IMR-90 (cell line): ENCODE data around the gene GANC.

ENCODE experiments used
- BHLHE40 ChIP-seq: fragments of 150-350 bp; IDR thresholded peaks from 2 replicates; pipeline ENCODE4 v1.6.1; 2016; ENCODE audit warnings: mild to moderate bottlenecking, low read depth, low read length
- CEBPB ChIP-seq: IDR thresholded peaks from 2 replicates; pipeline ENCODE4 v1.6.1; 2012; ENCODE audit warnings: low read depth, low read length, improper control_type of control experiment
- CTCF ChIP-seq: conservative IDR thresholded peaks from 2 replicates; pipeline ENCODE4 v1.5.1; 2012; ENCODE audit warnings: mild to moderate bottlenecking, low read depth, low read length, improper control_type of control experiment
- ELK1 ChIP-seq: fragments of 150-350 bp; IDR thresholded peaks from 2 replicates; pipeline ENCODE4 v1.6.1; 2016; ENCODE audit warnings: low read depth, mild to moderate bottlenecking, low read length, moderate library complexity, borderline replicate concordance
- MAZ ChIP-seq: IDR thresholded peaks from 2 replicates; pipeline ENCODE4 v1.6.1; 2012; ENCODE audit warnings: low read depth, mild to moderate bottlenecking, low read length, improper control_type of control experiment, moderate library complexity, borderline replicate concordance
- MXI1 ChIP-seq: IDR thresholded peaks from 2 replicates; pipeline ENCODE4 v1.6.1; 2012; ENCODE audit warnings: low read depth, mild to moderate bottlenecking, low read length, moderate library complexity, borderline replicate concordance
- NFE2L2 ChIP-seq: fragments of 150-350 bp; IDR thresholded peaks from 2 replicates; pipeline ENCODE4 v1.6.1; 2016; ENCODE audit warnings: low read depth, mild to moderate bottlenecking, low read length
- POLR2A ChIP-seq: IDR thresholded peaks from 2 replicates; pipeline ENCODE4 v1.6.1; 2012; ENCODE audit warnings: mild to moderate bottlenecking, low read depth, low read length
- RAD21 ChIP-seq: IDR thresholded peaks from 2 replicates; pipeline ENCODE4 v1.6.1; 2012; ENCODE audit warnings: low read length, improper control_type of control experiment
- RCOR1 ChIP-seq: IDR thresholded peaks from 2 replicates; pipeline ENCODE4 v1.6.1; 2012; ENCODE audit warnings: mild to moderate bottlenecking, low read length, improper control_type of control experiment; ENCODE audit not compliant: insufficient replicate concordance
- RFX5 ChIP-seq: IDR thresholded peaks from 2 replicates; pipeline ENCODE4 v1.8.0; 2012; ENCODE audit warnings: low read depth, mild to moderate bottlenecking, low read length, moderate library complexity

- TF ChIP-seq NFE2L2 (no peak), CTCF (no peak), ELK1 (no peak), RAD21 (no peak), POLR2A (no peak), CEBPB (no peak), MXI1 (no peak), MAZ (no peak), RFX5 (no peak), BHLHE40 (no peak), RCOR1 (no peak)
These were observed 33.3 kb upstream of the GANC start for GRCh38 chr15:42239528-42240182.
